NCI-H146 (cell line): ENCODE measurements around the gene GRM4.

ENCODE experiments used
- DNase-seq: peaks from one replicate; lab custom pipeline; 2025; lab: John Stamatoyannopoulos, UW

Gene GRM4

GRCh38 chr6:34062815-34063214 is 83.1 kb downstream of the GRM4 start:
- DNase-seq: no peak

- no peak for DNase-seq
Observed at GRCh38 chr6:34062156-34062555, 83.7 kb downstream of the GRM4 start.

- no peak for DNase-seq
Observed at GRCh38 chr6:34061348-34061747, 84.5 kb downstream of the GRM4 start.

GRCh38 chr6:34059914-34060313 is 86.0 kb downstream of the GRM4 start:
- no peak for DNase-seq

- no peak for DNase-seq
Observed at GRCh38 chr6:34059136-34059731, 86.7 kb downstream of the GRM4 start.

- no peak for DNase-seq
Observed at GRCh38 chr6:34057790-34058189, 88.1 kb downstream of the GRM4 start.

GRCh38 chr6:34057191-34057590 is 88.7 kb downstream of the GRM4 start:
- DNase-seq: no peak

GRCh38 chr6:34056305-34057108 is 89.4 kb downstream of the GRM4 start:
- no peak for DNase-seq

- DNase-seq: peak; percentile 70
Observed at GRCh38 chr6:34055223-34055933, 90.5 kb downstream of the GRM4 start.

- DNase-seq: peak; percentile 73
Observed at GRCh38 chr6:34053721-34054120, 92.2 kb downstream of the GRM4 start.

GRCh38 chr6:34052918-34053608 is 92.8 kb downstream of the GRM4 start:
- no peak for DNase-seq

- no peak for DNase-seq
Observed at GRCh38 chr6:34052071-34052825, 93.6 kb downstream of the GRM4 start.

- DNase-seq: no peak
Observed at GRCh38 chr6:34051331-34051919, 94.5 kb downstream of the GRM4 start.

- DNase-seq: no peak
Observed at GRCh38 chr6:34050691-34051090, 95.2 kb downstream of the GRM4 start.

GRCh38 chr6:34049395-34050342 is 96.2 kb downstream of the GRM4 start:
- no peak for DNase-seq

- no peak for DNase-seq
Observed at GRCh38 chr6:34047913-34048867, 97.7 kb downstream of the GRM4 start.

GRCh38 chr6:34046617-34047016 is 99.3 kb downstream of the GRM4 start:
- no peak for DNase-seq

GRCh38 chr6:34045771-34046170 is 100.1 kb downstream of the GRM4 start:
- DNase-seq: no peak
